PFSK-1 (cell line): Measurements from ENCODE around the gene TUBE1.

ENCODE experiments used
- FOXP2 ChIP-seq: optimal IDR thresholded peaks from 2 replicates; pipeline ENCODE3; 2011; ENCODE audit warnings: borderline replicate concordance, control low read depth, inconsistent platforms; ENCODE audit not compliant: insufficient read depth; ENCODE audit errors: extremely low read length, extremely low read depth
- POLR2AphosphoS5 ChIP-seq: IDR thresholded peaks from 2 replicates; pipeline ENCODE4 v1.6.1; 2012; ENCODE audit warnings: low read depth, mild to moderate bottlenecking, control low read depth, low read length, moderate library complexity
- SIN3A ChIP-seq: IDR thresholded peaks from 2 replicates; pipeline ENCODE4 v1.6.1; 2012; ENCODE audit warnings: mild to moderate bottlenecking, low read length, moderate library complexity, borderline replicate concordance; ENCODE audit not compliant: insufficient read depth
- TAF1 ChIP-seq: IDR thresholded peaks from 2 replicates; pipeline ENCODE4 v1.6.1; 2012; ENCODE audit warnings: low read length, control low read depth, borderline replicate concordance; ENCODE audit not compliant: insufficient read depth
- TF ChIP-seq, protein P1 (sequence below), 2 experiments: IDR thresholded peaks; 2 replicates each; pipeline versions ENCODE4 v1.6.1 to v1.8.0; 2011 to 2012; ENCODE audit warnings: low read depth in 2 of 2, low read length in 2 of 2, control low read depth in 1 of 2, inconsistent platforms in 1 of 2, mild to moderate bottlenecking in 1 of 2, moderate library complexity in 1 of 2; ENCODE audit not compliant: insufficient read depth in 1 of 2

DNA sequence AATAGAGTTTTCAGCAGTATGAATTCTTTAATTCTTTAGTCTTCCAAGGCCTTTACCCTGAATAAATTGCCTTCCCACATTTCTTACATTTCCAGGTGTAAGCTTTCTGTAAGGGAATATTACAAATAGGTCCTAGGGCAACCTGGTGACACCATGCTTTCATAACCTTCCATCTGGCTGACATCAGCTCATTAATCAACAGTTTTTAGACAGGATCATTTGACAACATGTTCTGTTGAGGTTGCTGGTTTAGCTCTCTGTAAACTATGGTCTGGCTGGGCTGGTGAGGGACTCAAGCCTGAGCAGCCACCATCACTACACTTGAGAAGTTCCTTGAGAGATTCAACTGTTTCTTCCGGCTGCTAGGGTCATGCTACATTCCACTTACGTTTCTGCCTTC lies 19.3 kb upstream of the TUBE1 start:
- TF ChIP-seq POLR2AphosphoS5 (no peak), TAF1 (no peak), FOXP2 (no peak), SIN3A (no peak)
- TF ChIP-seq, protein P1, sequence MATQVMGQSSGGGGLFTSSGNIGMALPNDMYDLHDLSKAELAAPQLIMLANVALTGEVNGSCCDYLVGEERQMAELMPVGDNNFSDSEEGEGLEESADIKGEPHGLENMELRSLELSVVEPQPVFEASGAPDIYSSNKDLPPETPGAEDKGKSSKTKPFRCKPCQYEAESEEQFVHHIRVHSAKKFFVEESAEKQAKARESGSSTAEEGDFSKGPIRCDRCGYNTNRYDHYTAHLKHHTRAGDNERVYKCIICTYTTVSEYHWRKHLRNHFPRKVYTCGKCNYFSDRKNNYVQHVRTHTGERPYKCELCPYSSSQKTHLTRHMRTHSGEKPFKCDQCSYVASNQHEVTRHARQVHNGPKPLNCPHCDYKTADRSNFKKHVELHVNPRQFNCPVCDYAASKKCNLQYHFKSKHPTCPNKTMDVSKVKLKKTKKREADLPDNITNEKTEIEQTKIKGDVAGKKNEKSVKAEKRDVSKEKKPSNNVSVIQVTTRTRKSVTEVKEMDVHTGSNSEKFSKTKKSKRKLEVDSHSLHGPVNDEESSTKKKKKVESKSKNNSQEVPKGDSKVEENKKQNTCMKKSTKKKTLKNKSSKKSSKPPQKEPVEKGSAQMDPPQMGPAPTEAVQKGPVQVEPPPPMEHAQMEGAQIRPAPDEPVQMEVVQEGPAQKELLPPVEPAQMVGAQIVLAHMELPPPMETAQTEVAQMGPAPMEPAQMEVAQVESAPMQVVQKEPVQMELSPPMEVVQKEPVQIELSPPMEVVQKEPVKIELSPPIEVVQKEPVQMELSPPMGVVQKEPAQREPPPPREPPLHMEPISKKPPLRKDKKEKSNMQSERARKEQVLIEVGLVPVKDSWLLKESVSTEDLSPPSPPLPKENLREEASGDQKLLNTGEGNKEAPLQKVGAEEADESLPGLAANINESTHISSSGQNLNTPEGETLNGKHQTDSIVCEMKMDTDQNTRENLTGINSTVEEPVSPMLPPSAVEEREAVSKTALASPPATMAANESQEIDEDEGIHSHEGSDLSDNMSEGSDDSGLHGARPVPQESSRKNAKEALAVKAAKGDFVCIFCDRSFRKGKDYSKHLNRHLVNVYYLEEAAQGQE (IDR thresholded peaks at IDR 0.05; ENCODE audit: insufficient read depth in 1 of 2, low read depth in 2 of 2, low read length in 2 of 2): no peak
